GM21723 (cell line): ENCODE data around the gene CDKAL1.

ENCODE experiments used
- ATAC-seq: cut with Tn5 transposase; IDR thresholded peaks from one replicate; pipeline ENCODE4 v1.9.1; 2021; ENCODE audit warnings: mild to moderate bottlenecking, moderate library complexity; ENCODE audit not compliant: unreplicated experiment

CDKAL1 gene

DNA sequence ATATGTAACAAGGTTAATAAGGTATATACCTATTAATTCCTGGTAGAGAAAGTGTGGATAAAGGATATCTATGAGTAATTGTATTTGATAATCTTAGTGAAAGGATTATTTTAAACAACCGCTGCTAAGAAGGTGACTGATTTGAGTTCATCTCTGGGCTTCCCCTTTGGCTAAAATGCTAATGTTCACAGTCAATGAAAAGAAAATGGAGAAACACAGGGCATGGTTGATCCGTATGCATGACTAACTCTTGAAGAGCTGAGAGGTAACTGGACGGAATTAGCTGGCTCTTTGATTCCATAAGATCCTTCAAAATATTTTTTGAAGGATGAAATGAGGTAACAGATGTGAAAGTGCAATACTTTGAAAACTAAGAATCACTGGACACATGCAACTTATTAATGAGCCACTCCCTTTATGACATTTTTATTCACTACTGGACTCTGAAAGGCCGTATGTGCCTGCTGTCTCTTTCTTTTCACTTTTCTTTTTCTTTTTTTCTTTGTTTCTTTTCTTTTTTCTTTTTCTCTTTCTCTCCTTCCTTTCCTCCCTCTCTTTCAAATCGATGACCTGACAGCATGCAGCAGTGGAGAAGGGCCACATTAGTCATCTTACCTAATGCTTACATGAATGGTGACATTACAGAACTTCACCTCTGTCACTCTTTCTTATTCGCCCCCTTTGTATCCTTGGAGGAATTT lies 464.6 kb downstream of the CDKAL1 start:
- no peak for ATAC-seq

DNA sequence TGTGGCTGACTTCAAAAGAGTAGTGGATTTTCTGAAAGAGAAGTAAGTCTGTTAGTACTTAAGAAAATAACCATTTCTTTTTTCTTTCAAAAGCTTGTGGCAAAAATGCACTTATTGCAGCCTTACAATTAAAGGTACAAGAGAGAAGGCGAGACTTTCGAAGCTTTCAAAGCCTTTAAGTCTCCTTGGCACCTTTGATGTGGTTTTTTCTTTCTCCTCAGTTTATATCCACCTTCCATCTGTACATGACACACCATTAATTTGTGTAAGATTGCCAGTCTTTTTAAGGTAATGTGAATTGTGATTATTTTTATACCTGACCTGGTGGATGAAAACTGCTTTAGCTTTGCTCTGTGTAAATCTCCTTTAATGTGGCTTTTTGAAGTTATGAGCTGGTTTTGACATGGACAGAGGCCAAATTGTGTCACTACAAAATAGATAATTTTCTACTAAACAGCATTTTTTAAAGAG lies 466.1 kb downstream of the CDKAL1 start:
- ATAC-seq: no peak

DNA sequence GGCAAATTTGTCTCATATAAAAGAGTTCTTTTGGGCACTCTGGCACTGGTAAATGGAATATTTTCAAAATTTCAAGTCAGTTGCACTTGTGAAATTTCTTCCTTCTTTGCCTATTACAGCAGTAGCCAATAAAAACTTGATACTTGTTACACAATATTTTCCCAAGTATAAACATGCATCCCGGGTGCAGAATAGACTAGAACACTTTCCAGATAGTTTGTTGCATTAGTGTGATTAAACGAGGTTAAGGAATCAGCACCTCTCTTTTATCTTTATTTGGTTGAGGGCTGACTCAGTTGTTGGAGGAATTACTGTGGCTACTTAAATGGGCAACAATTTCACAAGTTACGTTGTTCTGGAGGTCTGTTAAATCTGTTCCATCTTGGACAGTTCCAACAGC lies 467.5 kb downstream of the CDKAL1 start:
- no peak for ATAC-seq

DNA sequence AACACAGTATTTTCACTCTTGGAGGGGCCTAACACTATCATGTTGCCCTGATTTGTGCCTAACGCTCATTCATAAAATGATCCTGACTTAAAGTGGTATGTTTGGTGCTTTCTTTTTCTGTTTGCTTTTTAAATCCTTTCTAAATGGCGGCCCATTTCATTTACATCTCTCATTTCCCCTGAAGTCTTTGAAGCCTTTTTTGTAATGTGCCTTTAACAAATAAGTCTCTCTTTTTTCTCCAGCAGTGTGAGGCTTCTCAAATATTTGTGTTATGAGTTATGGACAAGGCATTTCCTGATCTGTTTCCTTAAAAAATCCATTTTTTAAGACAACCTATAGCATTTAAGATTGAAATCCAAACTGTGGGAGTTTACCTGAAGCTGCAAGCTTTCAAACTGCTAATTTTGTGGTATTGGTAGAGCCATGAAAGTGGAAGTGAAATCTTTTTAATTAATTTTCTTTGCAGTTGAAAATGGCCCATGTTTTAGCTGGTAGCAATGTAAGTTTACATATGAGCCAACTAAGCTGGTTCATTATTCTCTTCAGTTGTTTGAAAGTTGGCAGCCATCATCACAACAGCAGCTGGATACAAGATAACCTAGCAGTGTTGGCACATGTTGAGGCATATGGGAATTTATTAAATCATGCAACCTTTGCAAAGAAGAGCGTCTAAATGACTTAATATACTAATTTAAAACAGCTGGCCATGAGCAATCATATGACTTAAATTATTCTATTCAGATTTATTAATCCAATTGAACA lies 469.7 kb downstream of the CDKAL1 start:
- ATAC-seq: peak; percentile 79

DNA sequence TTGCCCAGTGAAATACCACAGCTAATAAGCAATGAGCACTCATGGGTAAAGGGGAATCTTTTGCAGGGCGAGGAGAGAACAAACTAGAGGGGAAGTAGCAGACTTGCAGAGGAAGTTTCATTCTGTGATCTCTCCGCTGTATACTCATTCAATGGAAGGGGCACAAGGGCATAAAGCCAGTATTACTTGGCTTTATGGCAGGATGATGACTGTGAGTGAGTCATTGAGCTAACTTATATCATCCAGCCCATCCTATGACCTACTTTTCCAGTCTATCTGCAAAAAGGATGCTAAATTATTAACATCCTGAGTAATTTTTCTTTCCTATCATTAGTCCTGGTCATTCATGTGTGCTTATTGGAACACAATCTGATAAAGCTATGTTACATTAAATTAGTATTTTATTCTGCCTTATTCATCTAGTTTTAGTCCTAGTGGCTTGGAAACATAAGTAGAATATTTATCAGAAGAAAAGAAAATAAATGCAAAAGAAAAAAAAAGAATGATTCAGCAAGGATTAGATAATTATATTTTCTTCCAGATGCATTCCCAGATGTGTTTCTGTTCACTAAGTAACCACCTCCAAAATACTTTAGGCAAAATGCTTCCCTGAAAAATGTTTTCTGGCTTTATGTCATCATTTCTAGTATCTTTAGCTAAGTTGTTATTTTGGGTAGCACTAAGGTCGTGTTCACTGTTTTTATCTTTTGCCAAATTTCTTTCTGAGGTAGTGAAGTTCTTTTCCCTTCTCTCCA lies 471.7 kb downstream of the CDKAL1 start:
- ATAC-seq: no peak

DNA sequence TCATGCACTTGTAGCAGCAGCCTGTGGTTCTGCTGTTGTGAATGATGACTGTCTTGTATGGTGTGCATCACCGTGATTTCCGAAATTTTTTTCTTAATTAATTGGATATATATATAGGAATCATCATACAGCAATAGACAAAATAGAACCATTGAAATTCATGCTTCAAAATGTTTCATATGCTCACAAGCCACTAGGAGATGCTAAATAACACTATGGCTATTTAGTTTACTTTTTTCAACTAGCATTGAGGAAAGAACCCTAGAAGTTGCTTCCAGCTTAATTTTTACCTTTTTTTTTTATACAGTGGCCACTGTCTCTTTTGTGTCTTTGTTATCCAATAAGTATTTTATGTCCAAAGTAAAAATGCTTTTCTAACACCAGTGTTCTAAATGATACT lies 485.4 kb downstream of the CDKAL1 start:
- no peak for ATAC-seq

DNA sequence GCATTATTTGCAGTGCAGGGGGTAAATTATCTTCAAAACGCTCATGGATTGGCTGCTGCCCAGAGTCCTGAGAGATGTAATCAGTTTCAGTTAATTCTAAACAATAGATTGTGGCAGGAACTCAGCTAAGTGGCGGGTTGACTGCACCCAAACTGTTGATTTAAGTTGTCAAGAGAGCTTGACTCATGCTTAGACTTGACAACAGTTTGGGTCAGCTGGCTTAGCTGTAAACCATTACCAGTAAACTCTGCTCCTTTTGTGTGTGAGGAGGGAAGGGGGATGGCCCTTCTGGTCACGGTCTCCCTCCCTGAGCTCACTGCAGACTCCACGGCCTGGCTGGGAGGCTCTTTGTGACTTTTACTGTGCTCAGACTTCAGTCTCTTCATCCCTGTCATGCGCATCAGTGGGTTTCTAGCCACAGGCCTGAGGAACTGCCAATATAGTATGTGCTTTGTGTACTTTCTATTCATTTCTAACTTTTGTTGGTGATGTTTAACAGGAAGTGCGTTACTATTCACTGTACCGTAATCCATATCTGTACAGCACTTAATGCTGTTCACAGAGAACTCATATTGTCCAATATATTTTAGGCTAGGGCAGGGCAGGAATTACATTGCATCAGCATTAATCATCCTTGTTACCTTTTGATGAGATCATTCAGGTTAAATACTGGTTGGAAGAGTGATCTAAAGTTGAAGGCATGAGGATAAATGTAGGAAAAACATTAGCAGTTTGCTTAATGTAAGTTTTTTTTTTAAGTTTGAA lies 488.3 kb downstream of the CDKAL1 start:
- ATAC-seq: peak; percentile 97

DNA sequence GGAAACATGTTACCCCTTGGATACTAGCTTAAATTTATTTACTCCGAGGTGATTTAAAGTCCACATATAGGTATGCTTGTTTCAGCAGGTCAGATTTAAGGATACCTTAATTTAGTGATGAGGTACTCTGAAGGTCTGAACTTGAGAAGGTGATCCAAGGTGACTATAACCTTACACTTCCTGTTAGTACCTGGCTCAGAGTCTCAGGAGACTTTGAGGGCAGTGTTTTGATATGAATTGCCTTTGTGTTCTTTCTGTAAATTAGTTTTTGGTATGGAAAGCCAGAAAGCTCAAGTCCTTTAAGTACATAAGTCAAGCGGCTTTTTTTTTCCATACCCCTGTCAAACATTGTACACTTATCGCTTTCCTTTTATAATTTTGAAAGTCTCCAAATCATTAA lies 489.0 kb downstream of the CDKAL1 start:
- ATAC-seq: no peak

DNA sequence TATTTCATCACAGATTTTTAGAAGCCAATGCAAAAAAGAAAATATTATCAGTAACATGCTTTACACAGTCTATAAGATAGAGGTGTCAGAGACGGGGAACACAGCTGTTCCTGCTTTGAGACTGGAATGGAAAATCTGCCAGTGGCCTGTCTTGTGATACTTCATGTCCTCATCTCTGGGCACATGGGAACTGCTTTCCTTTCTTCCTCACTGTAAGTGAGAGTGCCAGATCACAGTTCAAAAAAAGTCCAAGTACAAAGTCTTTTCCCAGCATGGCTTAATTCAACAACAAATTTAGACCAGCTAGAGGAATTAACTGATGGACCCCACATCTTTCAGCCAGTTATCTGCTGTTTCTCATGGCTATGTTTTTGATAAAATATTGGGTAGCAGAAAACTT lies 490.4 kb downstream of the CDKAL1 start:
- ATAC-seq: no peak

DNA sequence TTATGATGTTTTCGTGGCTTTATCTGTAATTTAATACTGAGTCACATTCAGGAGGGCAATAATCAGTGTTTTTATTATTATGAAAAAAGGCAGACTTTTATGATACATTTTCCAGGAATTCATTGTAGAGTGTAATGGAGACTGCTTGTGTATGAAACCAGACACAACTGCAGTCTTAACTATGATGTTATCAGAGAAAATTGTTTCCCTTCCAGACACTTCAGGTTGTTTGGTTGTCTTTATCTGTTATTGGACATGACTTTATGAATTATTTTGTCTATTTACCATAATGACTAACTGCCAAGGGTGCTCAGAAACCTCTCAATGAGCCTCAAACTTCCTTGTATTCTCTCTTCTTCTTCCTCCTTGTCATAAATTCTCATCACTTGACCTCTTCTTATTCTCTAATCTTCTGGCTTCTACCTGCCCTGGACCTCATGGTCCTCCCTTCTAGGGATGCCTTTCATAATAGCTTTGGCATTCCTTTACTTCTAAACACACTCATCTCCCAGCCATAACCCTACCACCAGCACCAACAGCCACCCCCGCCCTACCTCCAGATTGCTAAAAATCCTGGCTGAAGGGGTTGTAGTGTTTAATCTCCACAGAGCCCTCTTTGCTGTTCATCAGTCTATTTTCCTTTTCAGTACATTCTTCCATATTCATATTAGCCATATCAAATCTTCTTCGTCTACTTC lies 492.5 kb downstream of the CDKAL1 start:
- ATAC-seq: no peak

DNA sequence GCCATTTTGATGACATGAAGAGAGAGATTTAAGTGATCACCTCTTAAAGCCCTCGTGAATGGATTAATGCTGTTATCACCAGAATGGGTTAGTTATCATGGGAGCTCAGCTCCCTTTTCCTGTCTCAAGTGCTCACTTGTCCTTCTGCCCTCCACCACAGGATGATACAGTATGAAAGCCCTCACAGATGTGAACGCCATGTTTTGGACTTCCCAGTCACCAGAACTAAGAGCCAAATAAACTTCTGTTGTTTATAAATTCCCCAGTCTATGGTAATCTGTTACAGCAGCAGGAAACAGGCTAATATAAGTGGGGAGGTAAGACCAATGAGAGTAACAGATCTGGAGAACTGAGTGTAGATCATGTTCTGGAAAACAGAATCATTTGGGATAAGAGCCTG lies 493.2 kb downstream of the CDKAL1 start:
- ATAC-seq: no peak

DNA sequence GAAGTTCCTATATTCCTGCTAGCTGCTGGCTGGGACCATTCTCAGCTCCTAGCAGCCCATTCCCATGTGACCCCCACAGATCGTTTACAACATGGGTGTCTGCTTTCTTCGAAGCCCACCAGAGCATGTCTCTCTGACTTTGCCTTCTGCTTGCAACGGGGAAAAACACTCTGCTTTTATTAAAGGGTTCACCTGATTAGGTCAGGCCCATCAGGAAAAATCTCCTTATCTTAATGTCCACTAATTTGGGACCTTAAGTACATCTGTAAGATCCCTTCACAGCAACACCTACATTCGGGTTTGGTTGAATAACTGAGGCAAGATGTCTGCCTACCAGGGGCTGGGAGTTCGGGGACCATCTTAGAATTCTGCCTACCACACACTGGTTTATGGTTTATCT lies 496.9 kb downstream of the CDKAL1 start:
- ATAC-seq: no peak

DNA sequence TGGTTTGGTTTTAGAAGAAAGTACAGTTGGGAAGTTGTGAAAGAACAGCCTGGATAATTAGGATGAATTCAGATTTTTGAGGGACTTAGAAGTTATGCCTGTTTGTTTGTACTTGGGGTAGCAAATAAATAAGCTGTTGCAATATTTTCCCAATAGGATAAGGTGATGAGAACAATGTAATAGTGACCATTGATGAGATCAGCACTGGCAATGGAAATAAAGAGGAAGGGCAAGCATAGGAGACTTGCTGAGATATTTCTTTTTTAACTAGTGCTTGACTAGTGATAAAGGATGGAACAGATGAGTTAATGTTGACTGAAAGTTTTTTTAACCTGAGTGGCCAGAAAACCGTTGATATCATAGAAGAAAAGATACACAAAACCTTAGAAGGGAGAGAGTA lies 498.8 kb downstream of the CDKAL1 start:
- no peak for ATAC-seq

DNA sequence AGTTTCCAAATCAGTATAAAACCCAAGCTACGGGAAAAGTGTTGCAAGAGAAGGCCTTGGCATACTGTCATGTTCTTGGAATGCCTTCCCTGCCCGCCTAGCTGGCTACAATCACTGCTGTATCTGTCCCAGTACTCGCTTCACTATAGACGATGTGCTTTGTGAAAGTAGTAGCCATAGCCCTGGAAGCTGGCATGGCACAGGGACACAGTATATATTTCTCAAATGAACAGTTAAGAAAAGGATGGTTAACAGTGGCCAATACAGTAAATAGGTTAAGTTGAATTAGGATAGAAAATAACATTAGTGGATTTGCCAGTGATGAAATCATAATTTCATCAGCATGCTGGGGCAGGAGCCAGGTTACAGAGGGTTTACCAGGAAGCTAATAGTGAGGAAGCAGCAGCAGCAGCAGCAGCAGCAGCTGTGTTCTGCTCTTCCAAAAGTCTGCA lies 499.3 kb downstream of the CDKAL1 start:
- no peak for ATAC-seq

DNA sequence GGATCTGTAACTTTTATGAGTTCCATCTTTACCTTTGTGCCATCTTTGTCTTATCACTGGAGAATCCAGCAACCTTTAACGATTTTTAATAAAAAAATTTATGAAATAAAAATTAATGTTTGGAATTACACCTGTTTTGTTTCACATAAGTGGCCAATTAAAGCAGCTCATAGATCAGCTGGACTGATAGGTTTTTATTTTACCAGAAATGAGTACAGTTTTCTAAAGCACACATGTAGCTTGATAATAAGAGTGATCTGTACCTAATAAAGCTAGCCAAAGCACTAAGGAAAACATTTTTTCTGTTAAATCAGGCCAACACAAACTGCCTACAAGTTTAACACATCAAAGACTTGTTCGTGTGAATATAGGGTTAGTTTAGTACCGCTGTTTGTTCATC lies 500.1 kb downstream of the CDKAL1 start:
- ATAC-seq: no peak

DNA sequence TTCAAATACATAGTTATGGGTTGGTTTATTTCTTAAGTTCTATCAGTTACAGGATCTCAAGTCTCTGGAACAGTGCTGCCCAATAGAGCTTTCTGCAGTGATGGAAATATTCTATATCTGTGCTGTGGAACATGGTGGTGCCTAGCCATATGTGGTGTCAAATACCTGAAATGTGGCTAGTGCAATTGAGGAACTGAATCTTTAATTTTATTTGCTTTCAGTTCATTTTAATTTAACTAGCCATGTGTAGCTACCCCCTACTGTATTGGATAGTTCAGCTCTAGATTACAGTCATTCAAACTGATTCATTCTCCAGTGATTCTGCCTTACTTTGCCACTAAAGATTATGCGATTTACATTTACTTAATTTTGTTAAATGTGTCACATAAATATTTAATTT lies 503.2 kb downstream of the CDKAL1 start:
- peak; percentile 73 for ATAC-seq

DNA sequence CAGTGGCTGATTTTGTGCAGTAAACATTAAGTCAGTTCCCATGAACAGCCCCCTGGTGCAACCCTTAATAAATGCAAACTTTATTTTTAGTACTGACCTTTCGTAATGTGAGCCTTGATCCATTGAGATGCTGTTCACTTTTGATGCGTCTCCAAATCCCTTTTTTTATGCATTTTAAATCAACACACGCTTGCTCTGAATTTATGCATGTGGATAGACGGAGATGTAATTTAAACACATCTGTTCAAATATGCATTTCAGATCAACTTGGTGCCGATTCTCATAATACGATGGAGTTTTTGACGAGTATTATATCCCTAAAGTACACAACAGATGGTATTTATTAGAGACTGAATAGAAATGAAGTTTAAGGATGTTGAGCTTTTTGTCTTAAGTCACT lies 505.7 kb downstream of the CDKAL1 start:
- no peak for ATAC-seq

DNA sequence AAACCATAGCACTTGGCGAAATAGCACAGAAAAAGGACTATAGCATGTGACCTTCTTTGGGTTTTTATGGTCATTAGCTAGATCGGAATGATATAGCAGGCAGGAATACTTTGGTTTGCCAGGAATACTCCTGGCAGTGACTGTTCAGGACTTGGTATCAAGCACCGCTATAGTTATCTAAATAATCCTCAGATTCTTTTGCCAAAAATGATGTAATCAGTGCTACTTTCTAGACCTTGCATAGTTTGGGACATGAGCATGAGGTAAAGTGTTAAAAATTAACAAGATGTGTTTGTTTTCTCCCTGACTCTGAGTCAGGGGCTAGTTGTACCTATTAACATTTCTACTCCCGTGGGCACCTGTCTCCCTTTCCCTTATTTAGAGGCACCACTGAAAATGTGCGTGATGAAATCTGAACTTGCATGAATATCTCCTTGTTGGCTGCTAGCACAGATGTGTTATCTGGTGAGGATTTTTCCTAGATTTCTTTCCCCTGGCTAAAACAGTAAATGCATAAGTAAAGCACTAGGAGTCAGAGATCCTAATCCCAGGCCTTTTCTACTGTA lies 511.0 kb downstream of the CDKAL1 start:
- no peak for ATAC-seq

DNA sequence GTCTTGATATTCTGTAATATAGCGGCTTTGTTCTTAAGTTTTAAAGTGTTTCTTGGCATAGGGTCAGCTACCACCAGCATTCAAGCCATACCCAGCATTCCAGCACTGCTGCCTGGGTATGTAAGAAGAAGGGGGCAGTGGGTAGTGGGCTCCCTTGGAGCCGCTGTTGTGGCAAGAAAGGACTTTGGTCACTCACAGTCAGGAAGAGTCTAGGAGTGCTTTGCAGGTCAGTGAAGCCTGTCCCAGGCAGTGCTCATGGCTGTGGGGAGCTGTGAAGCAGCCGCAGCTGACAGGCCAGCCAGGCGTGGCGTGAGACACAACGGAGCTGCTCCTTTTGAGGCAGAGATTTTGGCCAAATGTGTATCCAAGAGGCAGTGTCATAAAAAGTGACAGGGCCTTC lies 512.0 kb downstream of the CDKAL1 start:
- ATAC-seq: no peak

DNA sequence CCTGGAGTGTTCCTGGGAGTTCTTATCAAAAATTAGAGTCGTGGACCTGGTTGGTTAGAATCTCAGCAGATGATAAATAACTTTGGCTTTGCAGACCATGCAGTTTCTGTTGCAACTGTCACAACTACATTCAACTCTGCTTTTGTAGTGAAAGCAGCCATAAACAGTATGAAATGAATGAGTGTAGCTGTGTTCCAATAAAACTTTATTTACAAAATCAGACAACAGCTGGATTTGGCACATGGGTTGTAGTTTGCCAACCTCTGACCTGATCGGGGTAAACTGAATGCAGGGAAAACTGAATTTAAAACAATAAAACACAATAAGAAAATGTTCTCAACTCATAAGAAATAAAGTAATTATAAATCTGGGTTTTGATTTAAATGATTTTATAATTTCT lies 513.8 kb downstream of the CDKAL1 start:
- ATAC-seq: no peak
